H1 (cell line): ENCODE measurements around the gene TCERG1L. TPM values are rescaled to one million over a fixed set of nuclear protein-coding genes. Genes with fewer than 3 reads are reported as not detected.

Experiments
- CTCF ChIA-PET: fragments of 300-600 bp; sonication (Branson Sonifier 250); formaldehyde crosslinking; loops from one replicate; lab custom pipeline; 2021; ENCODE audit not compliant: partially characterized antibody; lab: Charles Lee
- POLR2A ChIA-PET: fragments of 300-600 bp; sonication (Branson Sonifier 250); formaldehyde crosslinking; loops from one replicate; lab custom pipeline; 2021; ENCODE audit warnings: inconsistent platforms; ENCODE audit not compliant: partially characterized antibody; lab: Charles Lee
- DNase-seq, 2 experiments: peaks; one replicate each; pipeline versions ENCODE4 v3.0.0 to v3.0.0-alpha.2; 2010 to 2022; ENCODE audit warnings: low spot score in 2 of 2, low read depth in 1 of 2, mixed read lengths in 1 of 2
- FAIRE-seq: peaks from 2 replicates; lab custom pipeline; 2011; peaks lifted over from hg19 to GRCh38; lab: Jason Lieb, UNC
- H2AFZ ChIP-seq: 2 replicates; pipeline ENCODE4 v1.8.1; 2012; ENCODE audit warnings: low read length, inconsistent platforms
- H2AK5ac ChIP-seq: 2 replicates; pipeline ENCODE4 v1.6.1; 2013; ENCODE audit warnings: low read depth, low read length
- H2BK120ac ChIP-seq: replicated peaks from 2 replicates; pipeline ENCODE3; 2013; ENCODE audit warnings: low read depth, low read length, inconsistent platforms
- H2BK12ac ChIP-seq: 2 replicates; pipeline ENCODE4 v1.6.1; 2013; ENCODE audit warnings: low read depth, low read length
- H2BK15ac ChIP-seq: 2 replicates; pipeline ENCODE4 v1.6.1; 2013; ENCODE audit warnings: low read length
- H2BK20ac ChIP-seq: 2 replicates; pipeline ENCODE4 v1.6.1; 2013; ENCODE audit warnings: low read length
- H2BK5ac ChIP-seq: 2 replicates; pipeline ENCODE4 v1.6.1; 2013; ENCODE audit warnings: low read depth, low read length
- H3K14ac ChIP-seq: 2 replicates; pipeline ENCODE4 v1.6.1; 2013; ENCODE audit warnings: inconsistent platforms; ENCODE audit not compliant: insufficient read length
- H3K18ac ChIP-seq: 2 replicates; pipeline ENCODE4 v1.6.1; 2013; ENCODE audit warnings: low read length; ENCODE audit errors: extremely low read depth
- H3K23ac ChIP-seq: 2 replicates; pipeline ENCODE4 v1.6.1; 2013; ENCODE audit warnings: inconsistent platforms; ENCODE audit not compliant: insufficient read length
- H3K23me2 ChIP-seq: 2 replicates; pipeline ENCODE4 v1.6.1; 2013; ENCODE audit warnings: low read depth, low read length
- H3K27ac ChIP-seq: 2 replicates; pipeline ENCODE4 v1.6.1; 2011; ENCODE audit warnings: low read depth, low read length, inconsistent platforms
- H3K27me3 ChIP-seq, 4 experiments: replicated peaks in 1 of 4; 1 replicate in 1 of 4; 2 replicates in 3 of 4; pipeline versions ENCODE4 v1.6.1 to v1.8.1; 2011 to 2013; ENCODE audit warnings: low read length in 3 of 4, mild to moderate bottlenecking in 3 of 4, inconsistent platforms in 2 of 4, mixed read lengths in 2 of 4, moderate library complexity in 1 of 4; ENCODE audit not compliant: control insufficient read depth in 3 of 4, insufficient read depth in 3 of 4; ENCODE audit errors: extremely low read depth in 1 of 4
- H3K36me3 ChIP-seq, 4 experiments: 2 replicates each; pipeline versions ENCODE4 v1.6.1 to v1.8.1; 2011 to 2013; ENCODE audit warnings: mild to moderate bottlenecking in 4 of 4, low read length in 3 of 4, moderate library complexity in 2 of 4, control low read depth in 1 of 4, inconsistent platforms in 1 of 4; ENCODE audit not compliant: insufficient read depth in 4 of 4, control insufficient read depth in 2 of 4
- H3K4ac ChIP-seq: replicated peaks from 2 replicates; pipeline ENCODE3; 2013; ENCODE audit warnings: low read length, low read depth, mixed read lengths, inconsistent platforms; ENCODE audit not compliant: insufficient read length
- H3K4me1 ChIP-seq, 4 experiments: replicated peaks in 1 of 4; 1 replicate in 1 of 4; 2 replicates in 3 of 4; pipeline versions ENCODE4 v1.6.1 to v1.8.1; 2011 to 2013; ENCODE audit warnings: low read length in 3 of 4, inconsistent platforms in 2 of 4, mixed read lengths in 1 of 4; ENCODE audit not compliant: insufficient read depth in 4 of 4, control insufficient read depth in 3 of 4
- H3K4me2 ChIP-seq, 2 experiments: 2 replicates each; pipeline versions ENCODE4 v1.6.1 to v1.8.1; 2011 to 2013; ENCODE audit warnings: low read depth in 2 of 2, low read length in 2 of 2, control low read depth in 1 of 2, inconsistent platforms in 1 of 2, mild to moderate bottlenecking in 1 of 2; ENCODE audit not compliant: insufficient read depth in 1 of 2
- H3K4me3 ChIP-seq, 4 experiments: fragments of 200-600, 300-600 bp in 1 of 4; sonication (generic), shearing (Covaris generic), sonication (Bioruptor Twin) in 1 of 4; 2 replicates each; pipeline versions ENCODE4 v1.5.1 to v1.8.1; 2011 to 2016; ENCODE audit warnings: low read length in 4 of 4, low read depth in 3 of 4, control low read depth in 2 of 4, inconsistent platforms in 2 of 4, mild to moderate bottlenecking in 2 of 4, mixed read lengths in 1 of 4, moderate library complexity in 1 of 4; ENCODE audit not compliant: insufficient read depth in 2 of 4; ENCODE audit errors: extremely low read depth in 1 of 4
- H3K56ac ChIP-seq: replicated peaks from 2 replicates; pipeline ENCODE3; 2013; ENCODE audit warnings: low read depth, mild to moderate bottlenecking, mixed read lengths, low read length, inconsistent platforms; ENCODE audit not compliant: insufficient read length
- H3K79me1 ChIP-seq: 2 replicates; pipeline ENCODE4 v1.6.1; 2013; ENCODE audit warnings: low read depth, low read length, control low read depth
- H3K79me2 ChIP-seq, 2 experiments: 2 replicates each; pipeline versions ENCODE4 v1.6.1 to v1.8.1; 2012 to 2013; ENCODE audit warnings: low read length in 2 of 2, mild to moderate bottlenecking in 2 of 2, inconsistent platforms in 1 of 2; ENCODE audit not compliant: insufficient read depth in 2 of 2, control insufficient read depth in 1 of 2
- H3K9ac ChIP-seq, 4 experiments: replicated peaks in 1 of 4; 1 replicate in 1 of 4; 2 replicates in 3 of 4; pipeline versions ENCODE4 v1.6.1 to v1.8.1; 2011 to 2013; ENCODE audit warnings: low read depth in 3 of 4, low read length in 3 of 4, control low read depth in 2 of 4, mild to moderate bottlenecking in 2 of 4, moderate library complexity in 2 of 4, inconsistent platforms in 1 of 4; ENCODE audit errors: extremely low read depth in 1 of 4
- H3K9me3 ChIP-seq, 2 experiments: 2 replicates each; pipeline versions ENCODE4 v1.6.1 to v1.8.1; 2012 to 2013; ENCODE audit warnings: mild to moderate bottlenecking in 2 of 2, moderate library complexity in 2 of 2, control low read depth in 1 of 2, inconsistent platforms in 1 of 2, low read depth in 1 of 2, low read length in 1 of 2, mixed read lengths in 1 of 2; ENCODE audit not compliant: insufficient read depth in 2 of 2
- H4K20me1 ChIP-seq, 2 experiments: replicated peaks in 1 of 2; 2 replicates each; pipeline versions ENCODE3 to v1.8.1; 2011 to 2013; ENCODE audit warnings: inconsistent platforms in 2 of 2, low read length in 2 of 2, mild to moderate bottlenecking in 1 of 2; ENCODE audit not compliant: insufficient read depth in 2 of 2, control insufficient read depth in 1 of 2
- H4K5ac ChIP-seq: 2 replicates; pipeline ENCODE4 v1.6.1; 2013; ENCODE audit warnings: low read length, low read depth, mixed read lengths, inconsistent platforms; ENCODE audit not compliant: insufficient read length
- H4K8ac ChIP-seq: 2 replicates; pipeline ENCODE4 v1.8.0; 2013; ENCODE audit warnings: mild to moderate bottlenecking, moderate library complexity, low read length, inconsistent platforms; ENCODE audit not compliant: insufficient read depth; ENCODE audit errors: extremely low read depth
- H4K91ac ChIP-seq: replicated peaks from 2 replicates; pipeline ENCODE3; 2013; ENCODE audit warnings: low read length, mixed read lengths, inconsistent platforms; ENCODE audit not compliant: insufficient read length
- ATF2 ChIP-seq: IDR thresholded peaks from 2 replicates; pipeline ENCODE4 v1.6.1; 2012; ENCODE audit warnings: low read length, inconsistent platforms
- CTBP2 ChIP-seq: IDR thresholded peaks from 2 replicates; pipeline ENCODE4 v1.7.0; 2011; ENCODE audit warnings: borderline replicate concordance, mild to moderate bottlenecking, moderate library complexity, mixed read lengths, low read length; ENCODE audit not compliant: insufficient read depth, insufficient read length
- WGBS, 2 experiments: shearing (Covaris generic) in 1 of 2; methylation state at CpG; one replicate each; pipeline versions ENCODE4 v1.1.6 to v1.1.7; 2013 to 2015; ENCODE audit warnings: low lambda C conversion rate in 2 of 2, mixed read lengths in 2 of 2, inconsistent platforms in 1 of 2, low coverage in 1 of 2, missing lambda C conversion rate in 1 of 2; ENCODE audit not compliant: insufficient replicate concordance in 2 of 2, insufficient coverage in 1 of 2, insufficient read length in 1 of 2; ENCODE audit errors: extremely low coverage in 1 of 2, missing lambda C conversion rate in 1 of 2; 5-methylcytosine and 5-hydroxymethylcytosine counted together
- polyA plus RNA-seq, 7 experiments: library from polyadenylated mRNA; depleted of rRNA in 3 of 7; stranded (reverse) in 5 of 7; unstranded in 2 of 7; fragments of >200 nt in 5 of 7; fragments of 200-250 nt in 2 of 7; gene quantifications; 1 replicate in 5 of 7; 2 replicates in 1 of 7; 4 replicates in 1 of 7; pipeline versions ENCODE4 v1.2.1 to v1.2.3, GENCODE V29; 2011 to 2013; ENCODE audit warnings: missing spikeins in 2 of 7, mixed read lengths in 2 of 7
- total RNA-seq: library from RNA; stranded (reverse); fragmentation: NEBNext Ultra II Directional; extraction: Animal tissue kit (Norgen Biotek cat#: 25700); gene quantifications from 2 replicates; pipeline ENCODE4 v1.2.1, GENCODE V29; 2021

Gene TCERG1L
- total and polyA plus RNA-seq, 2 of the 8 experiments (the other 6 are each of a cell fraction or from before 2014, with no cell fraction given): 3.9 to 6.9 TPM

- Histone ChIP-seq H2BK15ac (no peak overlapping the region), H3K4me3 (no peak overlapping the region), H2BK12ac (no peak overlapping the region), H3K27ac (no peak overlapping the region), H3K23ac (no peak overlapping the region), H3K79me1 (no peaks in the 10 kb centered on the region; the same call in 1 of the 2 replicates), H2BK20ac (no peak overlapping the region), H4K8ac (no peak overlapping the region), H4K91ac (no peak overlapping the region), H3K4ac (no peak overlapping the region), H3K23me2 (no peaks in the 10 kb centered on the region), H2BK120ac (no peak overlapping the region), H3K79me2 (no peaks in the 10 kb centered on the region), H3K18ac (no peak overlapping the region), H3K56ac (no peak overlapping the region)
- FAIRE-seq (no peak), DNase-seq (no peak)
- TF ChIP-seq ATF2 (no peak), CTBP2 (no peak)
- TF ChIP-seq, all 59 proteins: peak for 0
- H2BK5ac ChIP-seq: no peak overlapping the region
- no peaks in the 10 kb centered on the region for H3K27me3 ChIP-seq
- ChIA-PET CTCF (no interaction called here), POLR2A (no interaction called here)
- no peak overlapping the region for H3K9ac ChIP-seq
- no peaks in the 10 kb centered on the region for H3K36me3 ChIP-seq
- no peak overlapping the region for H2AK5ac ChIP-seq
- H3K4me1 ChIP-seq: no peaks in the 10 kb centered on the region; a peak in 1 of 7 replicates
- WGBS, 2 experiments: 80% methylated on average over 11 of the region's 11 CpGs; no CpG with 5 or more reads in 1 of the 2 experiments
- no peaks in the 10 kb centered on the region for H4K20me1 ChIP-seq
- no peak overlapping the region for H4K5ac ChIP-seq
- no peak overlapping the region for H3K4me2 ChIP-seq
- H2AFZ ChIP-seq: no peak overlapping the region
- H3K9me3 ChIP-seq: no peaks in the 10 kb centered on the region
- no peak overlapping the region for H3K14ac ChIP-seq
These were observed 52.0 kb downstream of the TCERG1L start for GRCh38 chr10:131259535-131259934.
